HG03039 (cell line): ENCODE data around the gene TERC.

Experiments
- ATAC-seq: cut with Tn5 transposase; IDR thresholded peaks from one replicate; pipeline ENCODE4 v1.9.1; 2021; ENCODE audit warnings: mild to moderate bottlenecking, moderate library complexity; ENCODE audit not compliant: unreplicated experiment

TERC gene

DNA sequence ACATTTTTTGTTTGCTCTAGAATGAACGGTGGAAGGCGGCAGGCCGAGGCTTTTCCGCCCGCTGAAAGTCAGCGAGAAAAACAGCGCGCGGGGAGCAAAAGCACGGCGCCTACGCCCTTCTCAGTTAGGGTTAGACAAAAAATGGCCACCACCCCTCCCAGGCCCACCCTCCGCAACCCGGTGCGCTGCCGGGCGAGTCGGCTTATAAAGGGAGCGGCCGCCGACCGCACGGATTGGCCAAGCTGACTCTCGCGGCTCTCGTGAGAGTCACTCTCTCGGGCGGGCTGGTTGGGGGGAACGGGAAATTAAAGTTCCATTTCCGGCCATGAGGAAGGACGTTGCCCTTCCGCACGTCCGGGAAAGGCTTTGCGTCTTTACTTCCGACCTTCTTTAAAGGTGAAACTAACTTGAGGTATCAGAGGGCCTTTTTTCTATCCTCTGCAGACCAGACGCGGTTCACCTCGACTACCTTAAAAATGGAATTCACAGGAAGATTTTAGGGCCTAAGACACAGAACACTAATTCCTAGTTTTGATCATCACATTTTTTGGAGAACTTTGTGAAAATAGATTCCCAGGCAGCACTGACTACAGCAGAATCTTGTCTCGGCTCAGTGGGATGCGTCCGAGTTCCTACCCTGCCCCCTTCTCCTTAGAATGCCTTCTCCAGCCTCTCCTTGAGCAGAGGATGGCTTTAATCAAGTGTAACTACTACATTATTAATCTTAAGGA is at the start of gene TERC:
TERC (minus strand) TSS at position 179 of the 731 bp plus-strand sequence.
- ATAC-seq: peak; percentile 75

DNA sequence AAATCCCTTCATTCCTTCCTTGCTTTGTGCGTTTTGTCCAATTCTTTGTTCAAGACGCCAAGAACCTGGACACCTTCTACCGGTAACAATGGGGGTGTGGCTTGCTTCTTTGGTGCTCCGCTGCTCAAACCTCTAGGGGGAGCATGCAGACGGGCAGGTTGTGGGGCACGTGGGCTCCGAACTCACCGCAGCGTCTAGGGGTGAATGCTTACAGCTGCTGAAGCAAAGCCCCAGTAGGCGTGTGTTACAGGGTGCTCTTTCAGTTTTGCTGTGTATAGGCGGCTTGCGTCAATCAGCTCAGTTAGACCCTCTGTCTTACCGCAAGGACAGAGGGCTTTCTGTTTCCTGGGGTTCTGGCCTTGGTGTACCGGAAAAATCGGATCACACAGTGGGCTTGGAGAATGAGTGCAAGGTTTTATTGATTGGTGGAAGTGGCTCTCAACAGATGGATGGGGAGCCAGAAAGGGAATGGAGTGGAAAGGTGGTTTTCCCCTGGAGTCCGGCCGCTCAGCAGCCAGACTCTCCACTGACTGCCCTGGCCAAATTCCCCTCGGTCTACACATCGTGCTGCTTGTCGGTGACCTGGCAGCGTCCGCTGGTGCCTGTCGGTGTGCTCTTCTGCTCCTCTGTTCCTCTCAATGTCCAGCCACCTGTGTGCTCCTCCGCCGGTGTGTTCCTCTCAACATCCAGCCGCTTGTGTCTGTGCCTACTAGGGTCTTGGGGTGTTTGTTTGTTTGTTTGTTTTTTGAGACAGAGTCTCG is 49.1 kb upstream of the TERC start:
- ATAC-seq: peak; percentile 88

DNA sequence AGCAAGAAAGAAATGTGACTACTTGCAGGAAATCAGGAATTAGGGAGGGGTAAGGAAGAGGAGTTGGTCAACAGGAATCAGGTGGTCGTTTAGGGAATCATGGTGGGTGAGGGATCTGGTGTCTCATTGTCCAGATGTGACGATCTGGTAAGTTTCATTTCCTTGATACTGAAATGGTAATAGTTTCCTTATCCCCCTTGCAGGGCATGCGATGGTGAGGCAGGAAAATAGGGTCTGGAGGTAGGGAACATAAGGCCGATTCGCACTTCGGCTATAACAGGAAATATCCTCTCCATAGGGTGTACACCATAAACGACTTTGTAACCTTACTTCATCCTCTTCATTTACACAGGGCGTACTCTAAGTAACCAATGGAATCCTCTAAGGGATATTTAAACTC is 48.4 kb upstream of the TERC start:
- ATAC-seq: no peak

DNA sequence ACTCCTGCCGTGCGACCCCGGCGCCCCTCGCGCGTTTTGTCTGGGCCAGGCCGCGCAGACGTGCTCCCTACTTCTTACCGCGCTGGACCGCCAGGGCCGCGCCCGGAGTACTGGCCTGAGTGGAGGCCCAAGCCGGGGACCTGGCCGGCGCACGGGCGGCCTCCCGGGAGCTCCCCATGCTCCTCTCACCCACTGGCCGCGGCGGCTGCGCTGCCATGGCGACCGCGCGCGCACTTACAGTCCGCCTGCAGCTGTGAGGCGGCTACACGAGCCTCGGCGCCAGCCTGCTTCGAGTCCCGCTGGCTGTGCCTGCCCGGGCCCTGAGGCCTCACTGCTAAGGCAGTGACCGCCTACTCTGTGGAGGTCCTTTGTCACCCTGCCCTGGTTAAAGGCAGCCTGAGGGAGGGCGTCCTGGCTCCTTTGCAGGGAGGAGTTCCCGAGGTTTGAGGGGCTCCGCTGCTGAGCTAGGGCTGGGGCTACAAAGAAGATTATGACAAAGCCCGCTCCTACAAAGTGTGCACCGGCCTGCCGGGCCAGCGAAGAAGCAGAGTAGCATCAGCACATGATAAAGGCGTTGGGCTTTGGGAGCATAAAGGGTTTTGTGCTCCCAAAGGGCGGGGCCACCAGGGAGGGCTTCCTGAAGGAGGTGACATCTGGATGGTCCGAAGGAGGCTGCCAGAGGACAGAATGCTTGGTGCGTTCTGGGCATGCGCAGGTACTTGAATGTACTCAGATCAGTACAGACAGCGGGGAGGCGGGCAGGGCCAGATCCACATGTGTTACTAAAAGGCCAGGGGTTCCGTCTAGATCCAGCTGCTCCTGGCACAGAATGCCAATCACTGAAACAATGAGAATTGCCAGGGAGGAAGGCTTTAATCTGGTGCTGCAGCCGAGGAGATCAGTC is 47.7 kb upstream of the TERC start, which contains the start of the genes LRRC34 and LRRIQ4:
LRRC34 (minus strand) TSS at position 573 of the 904 bp plus-strand sequence; CDS start at position 217, 356 bp downstream.
LRRIQ4 (plus strand) TSS at position 539 of the 904 bp plus-strand sequence. CDS start 9,052 bp downstream, outside the sequence.
- peak; percentile 62 for ATAC-seq

DNA sequence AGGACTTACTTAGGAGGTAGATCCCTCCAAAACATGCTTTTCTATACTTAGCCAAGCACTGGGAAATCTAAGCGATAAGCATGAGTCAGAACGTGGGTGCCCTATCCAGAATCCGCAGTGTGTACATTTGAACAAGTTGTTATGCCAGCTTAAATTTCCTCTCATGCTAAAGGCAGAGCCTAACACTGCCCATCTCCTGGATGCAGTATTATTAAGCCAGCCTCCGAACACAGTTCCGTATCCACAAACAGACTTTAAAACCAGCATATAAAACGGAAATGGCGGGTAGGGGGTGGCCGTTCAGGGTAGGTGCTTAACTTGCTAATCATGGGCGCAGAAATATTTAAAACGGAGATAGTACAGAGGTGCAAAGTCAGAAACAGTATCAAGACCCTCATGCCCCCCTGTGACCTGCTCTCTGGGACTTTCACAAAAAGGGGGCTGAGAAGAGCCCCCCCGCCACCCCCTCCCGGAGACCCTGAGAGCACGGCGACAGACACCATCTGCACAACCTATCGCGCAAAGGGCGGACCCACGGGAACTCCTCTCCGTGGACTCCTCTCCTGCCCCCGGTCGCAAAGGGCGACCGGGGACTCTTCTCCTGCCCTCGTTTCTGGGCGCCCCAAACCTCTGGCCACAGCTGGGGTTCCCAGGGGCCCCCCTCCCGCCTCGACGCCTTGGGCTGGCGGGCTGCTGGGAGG is 46.9 kb upstream of the TERC start:
- peak; percentile 9 for ATAC-seq

DNA sequence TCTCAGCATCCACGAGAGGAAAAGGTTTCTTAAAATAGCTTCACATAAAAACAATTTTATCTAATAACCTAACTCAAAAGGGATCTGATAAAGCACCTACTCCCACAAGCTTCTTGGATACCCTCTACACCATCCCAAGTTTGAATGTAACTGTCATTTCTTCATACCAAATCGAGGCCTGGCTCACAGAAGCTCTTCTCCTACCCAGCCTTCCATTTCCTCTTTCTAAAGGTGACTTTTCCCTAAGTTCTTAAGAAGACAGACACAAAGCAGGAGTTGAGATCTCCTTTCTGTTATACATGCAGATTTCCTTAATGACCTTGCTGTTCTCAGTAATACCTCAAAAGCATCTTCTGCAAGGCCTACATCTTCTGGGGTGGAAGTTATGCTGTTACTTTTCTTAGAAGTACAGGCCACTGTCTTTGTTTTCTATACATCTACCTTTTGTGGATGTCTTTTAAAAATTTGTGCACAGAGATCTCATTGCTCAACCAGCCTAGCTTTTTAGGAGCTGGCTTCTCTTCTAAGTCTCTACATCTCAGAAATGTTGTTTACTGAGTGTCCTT is 44.5 kb upstream of the TERC start:
- no peak for ATAC-seq

DNA sequence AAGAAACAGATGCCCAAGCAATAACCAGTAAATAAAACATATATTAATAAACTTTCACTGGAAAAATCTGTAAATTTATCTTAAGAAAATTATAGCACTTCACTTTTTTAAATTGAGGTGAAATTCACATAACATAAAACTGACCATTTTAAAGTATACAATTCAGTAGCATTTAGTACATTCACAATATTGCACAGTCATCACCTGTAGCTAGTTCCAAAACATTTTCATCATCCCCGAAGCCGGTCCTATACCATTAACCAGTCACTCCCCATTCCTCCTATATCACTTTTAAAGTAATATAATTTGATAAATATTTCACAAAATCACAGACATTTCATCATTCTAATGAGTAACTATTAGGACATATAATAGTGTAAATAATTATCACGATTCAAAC is 39.8 kb upstream of the TERC start:
- no peak for ATAC-seq

DNA sequence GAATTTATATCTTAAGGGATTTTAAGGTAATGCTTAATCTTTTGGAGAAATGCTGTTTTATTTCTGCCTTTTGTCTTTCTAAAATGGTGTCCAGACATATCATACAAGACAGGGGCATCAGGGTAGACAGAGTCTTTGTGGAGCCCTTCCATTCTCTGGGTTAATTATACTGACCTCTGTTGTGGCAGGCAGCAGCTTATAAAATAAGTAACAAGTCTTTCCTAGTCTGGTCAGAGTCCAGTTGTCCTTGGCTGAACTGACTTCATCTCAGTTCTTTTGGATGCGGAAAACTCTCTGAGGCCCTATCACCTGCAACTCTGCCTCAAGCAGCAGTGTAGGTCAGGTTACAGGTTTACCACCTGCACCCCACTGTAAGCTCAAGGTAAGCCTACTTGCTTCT is 27.5 kb upstream of the TERC start:
- no peak for ATAC-seq

DNA sequence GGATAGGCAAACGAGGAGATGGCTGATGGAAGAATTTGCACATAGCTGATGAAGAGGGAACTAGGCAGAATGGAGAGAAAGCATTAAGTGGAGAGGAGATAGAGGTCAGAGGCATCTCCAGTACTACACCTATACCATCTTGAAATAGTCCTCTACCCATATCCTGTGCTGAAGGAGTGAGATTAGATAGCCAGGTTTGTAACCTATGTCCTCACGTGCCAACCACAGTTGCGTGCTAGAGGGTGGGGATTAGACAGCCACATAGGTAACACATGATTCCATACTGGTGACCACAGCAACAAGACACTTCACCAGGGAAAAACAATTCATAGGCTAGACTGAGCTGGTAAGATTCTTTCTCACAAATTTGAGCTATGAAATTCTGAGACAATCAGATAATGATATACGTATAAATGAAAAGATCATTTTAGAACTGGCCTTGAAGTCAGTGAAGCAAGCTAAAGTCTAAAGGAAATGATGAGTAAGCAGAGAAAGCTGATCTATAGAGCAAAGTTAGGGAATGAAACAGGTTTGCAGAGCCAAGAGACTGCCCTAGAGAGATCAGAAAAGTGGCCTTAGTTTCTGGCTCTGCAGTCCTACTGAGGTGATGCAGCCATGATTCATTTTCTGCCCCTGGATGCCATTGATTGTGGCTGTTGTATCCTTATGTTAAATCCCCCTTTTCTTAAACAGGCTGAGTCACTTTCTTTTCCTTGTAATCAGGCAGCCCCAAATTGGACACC is 26.0 kb upstream of the TERC start:
- no peak for ATAC-seq

DNA sequence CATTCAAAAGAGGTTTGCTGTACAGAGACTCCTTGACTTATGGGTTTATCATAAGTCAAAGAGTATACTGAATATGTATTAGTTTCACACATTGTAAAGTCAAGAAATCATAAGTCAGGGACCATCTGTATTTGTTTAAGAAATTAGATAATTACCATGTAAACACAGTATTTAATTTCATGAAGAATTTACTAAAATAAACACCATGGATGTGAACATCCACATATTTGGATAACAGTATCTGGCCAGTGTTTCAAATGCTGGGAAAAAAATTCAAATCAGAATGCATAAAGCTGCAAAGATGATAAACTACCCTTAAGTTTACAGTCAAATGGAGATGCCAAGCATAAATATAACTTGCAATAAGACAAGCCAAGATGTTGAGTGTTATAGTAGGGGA is 25.4 kb upstream of the TERC start:
- ATAC-seq: no peak

DNA sequence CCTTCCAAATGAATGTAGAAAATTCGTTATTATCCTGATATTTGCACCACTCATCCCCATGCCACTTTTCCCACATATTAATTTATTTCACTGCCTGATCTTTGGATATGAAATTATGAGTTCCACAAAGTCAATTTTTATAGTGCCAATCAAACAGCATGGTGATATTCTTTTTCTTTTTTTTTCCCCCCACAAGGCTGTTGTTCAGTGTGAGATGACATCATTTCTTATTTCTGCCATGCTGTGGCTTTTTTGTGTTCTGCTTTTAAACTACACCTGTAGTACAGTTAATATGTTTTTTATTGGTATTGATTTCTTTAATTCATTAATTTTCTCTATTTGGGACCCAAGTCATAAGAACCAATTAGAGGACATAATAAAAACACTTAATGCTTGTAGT is 22.9 kb upstream of the TERC start:
- no peak for ATAC-seq

DNA sequence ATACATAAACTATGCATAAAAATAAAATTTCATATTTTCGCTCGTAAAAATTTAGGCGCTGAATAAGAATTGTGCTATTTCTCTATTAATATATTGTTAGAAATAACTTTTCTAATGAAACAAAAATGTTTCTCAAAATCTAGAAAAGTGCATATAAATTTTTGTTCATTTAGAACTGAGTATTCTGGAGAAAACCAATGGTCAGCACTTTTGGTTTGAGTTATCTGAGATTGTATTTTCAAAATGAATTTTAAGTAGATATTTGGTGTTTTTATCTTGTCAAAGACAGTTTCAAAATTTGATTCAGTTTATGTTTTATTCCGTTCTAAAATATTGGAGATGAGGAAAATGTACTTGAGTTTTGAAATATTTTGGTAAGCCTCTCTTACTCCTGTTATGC is 22.3 kb upstream of the TERC start:
- ATAC-seq: no peak

DNA sequence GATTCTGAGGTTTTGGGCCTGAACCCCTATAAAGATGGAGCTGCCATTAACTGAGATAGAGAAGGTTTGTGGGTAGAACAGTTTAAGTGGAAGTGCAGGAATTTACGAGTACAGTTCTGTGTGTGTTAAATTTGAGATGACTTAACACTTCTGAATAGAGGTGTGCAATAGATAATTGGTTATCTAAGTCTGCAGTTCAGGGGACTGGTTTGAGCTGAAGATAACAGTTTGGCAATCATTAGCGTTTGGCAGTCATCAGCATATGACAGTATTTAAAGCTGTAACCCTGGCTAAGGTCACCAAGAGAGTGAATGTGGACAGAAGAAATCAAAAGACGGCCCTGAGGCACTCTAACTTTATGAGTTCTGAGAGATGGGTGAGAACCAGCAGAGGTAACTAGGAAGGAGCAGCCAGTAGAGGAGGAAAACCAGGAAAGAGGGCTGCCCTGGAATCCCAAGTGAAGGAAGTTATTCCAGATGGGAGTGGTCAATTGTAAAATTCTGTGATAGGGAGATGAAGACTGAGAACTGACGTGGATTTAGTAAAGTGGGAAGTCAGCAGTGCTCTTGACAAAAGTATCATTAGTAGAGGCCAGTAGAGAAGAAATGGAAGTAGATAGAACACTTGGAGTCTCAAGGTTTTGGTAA is 16.5 kb upstream of the TERC start:
- ATAC-seq: no peak

DNA sequence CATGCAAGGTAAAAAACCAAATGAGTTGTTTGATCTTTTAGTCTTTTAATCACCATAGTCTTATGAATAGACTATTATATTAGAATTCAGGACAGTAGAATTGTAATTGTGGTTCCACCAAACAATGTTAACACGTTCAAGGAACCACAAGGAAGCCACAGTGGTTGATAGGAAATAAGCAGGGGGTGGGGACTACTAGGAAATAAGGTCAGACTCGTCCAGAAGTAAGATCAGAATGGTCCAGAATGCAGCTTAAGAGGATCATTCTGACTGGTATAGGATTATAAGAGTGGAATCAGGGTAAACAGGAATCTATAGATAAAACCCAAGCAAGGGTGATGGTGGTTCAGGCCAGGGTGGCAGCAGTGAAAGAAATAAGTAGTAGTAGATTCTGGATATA is 15.9 kb upstream of the TERC start:
- ATAC-seq: no peak

DNA sequence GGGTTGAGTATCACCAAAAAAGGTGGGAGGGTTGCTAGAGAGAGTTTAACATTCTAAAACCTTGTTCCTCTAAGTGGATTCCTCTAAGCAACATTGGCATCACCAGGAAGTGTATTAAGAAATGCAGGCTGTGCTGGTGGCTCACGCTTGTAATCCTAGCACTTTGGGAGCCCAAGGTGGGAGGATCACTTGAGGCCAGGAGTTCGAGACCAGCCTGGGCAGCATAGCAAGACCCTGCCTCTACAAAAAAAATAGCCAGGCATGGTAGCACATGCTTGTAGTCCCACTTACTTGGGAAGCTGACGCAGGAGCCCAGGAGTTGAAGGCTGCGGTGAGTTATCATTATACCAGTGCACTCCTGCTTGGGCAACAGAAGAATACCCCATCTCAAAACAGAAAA is 13.0 kb upstream of the TERC start:
- ATAC-seq: no peak

DNA sequence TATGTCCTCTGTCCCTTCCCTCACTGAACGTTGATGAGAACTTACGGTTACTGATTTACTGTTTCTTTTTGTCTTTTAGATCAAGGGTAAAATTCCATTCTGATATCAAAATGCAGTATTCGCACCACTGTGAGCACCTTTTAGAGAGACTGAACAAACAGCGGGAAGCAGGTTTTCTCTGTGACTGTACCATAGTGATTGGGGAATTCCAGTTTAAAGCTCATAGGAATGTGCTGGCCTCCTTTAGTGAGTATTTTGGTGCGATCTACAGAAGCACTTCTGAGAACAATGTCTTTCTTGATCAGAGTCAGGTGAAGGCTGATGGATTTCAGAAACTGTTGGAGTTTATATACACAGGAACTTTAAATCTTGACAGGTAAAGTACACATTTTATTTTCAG is 9.3 kb upstream of the TERC start:
- ATAC-seq: no peak

DNA sequence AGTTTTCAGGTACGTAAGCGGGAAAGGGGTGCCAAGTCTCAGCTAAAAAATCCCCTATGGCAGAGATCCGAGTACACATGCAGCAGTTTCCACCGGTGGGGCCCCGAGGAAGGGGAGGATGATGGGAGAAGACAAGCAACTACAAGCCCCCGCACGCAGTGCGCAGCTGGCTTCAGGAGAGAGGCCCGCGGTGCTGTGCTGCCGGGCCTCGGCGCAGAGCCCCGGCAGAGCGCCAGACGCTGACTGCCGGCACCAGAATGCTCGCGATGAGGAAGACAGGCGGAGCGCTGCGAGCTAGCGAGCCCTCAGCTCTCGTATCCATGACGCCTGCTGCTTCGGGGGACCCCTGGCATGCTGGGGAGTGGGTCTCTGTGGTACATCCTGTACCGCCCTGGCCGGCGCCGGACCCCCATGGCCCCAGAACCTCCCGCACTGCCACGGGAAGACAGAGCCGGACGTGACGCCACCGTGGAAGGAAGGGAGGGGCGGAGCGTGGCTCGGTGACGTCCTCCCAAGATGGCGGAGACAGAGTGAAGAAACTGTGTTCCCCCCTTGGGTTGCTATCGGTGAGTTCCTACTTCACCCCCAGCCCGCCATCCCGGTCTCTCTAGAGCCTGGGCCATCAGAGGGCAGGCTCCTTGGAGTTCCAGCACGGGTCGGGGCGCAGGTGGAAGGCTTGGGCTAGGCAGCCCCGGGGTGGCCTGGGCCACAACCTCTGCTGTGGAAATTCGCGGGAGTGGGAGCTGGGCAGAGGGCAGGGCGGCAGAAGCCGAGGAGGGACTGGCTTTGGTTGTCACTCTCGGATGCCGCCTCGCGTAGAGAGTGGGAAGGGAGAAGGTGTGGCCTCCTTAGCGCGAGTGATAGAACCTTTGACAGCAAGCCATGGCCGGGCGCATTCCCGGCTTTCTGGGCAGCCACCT is 8.3 kb upstream of the TERC start, which contains the start of gene MYNN:
MYNN (plus strand) TSS at position 500 of the 920 bp plus-strand sequence. CDS start 900 bp downstream, outside the sequence.
- peak; percentile 79 for ATAC-seq
